ENCODE measurements around the gene FHDC1.

The FHDC1 gene

DNA sequence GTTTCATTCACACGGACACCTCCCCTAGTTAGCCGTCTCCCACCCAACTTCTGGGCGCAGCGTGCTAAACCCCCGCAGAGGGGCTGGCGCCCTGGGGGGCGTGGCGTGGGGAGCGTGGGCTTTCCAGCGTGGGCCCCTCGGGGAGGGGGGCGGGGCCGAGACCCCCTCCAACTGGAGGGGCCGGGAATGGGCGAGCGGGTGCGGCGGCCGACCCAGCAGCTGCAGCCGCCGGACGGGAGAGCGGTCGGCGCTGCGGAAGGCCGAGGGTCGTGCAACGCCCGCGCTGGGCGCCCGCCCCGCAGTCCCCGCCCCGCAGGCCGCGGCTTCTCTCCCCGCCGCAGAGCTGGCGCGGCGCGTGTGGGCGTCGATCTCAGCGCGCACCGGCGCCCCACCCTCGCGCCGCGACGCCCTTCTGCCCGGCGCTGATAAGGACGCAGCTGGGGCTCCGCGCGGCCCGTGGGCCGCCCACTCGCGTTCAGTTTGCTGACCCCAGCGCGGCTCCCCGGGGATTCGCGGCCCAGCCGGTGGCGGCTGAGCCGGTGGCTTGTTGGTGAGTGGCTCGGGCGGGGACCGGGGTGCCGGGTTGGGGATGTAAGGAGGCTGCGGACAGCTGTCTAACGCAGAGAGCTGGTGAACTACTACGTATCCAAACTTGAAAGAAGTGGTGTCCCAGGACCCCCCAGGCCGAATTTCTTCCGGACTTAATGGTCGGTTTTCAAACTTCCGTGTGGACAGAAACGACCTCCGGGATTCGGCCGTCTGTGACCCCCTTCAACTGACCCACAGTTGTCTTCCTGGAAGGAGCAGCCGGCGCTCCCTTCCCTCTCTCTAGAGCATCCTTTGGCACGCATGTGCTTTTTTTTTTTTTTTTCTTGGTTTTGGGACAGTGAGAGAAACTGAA is 1.5 kb downstream of the FHDC1 start:
- no peak for DNase-seq

DNA sequence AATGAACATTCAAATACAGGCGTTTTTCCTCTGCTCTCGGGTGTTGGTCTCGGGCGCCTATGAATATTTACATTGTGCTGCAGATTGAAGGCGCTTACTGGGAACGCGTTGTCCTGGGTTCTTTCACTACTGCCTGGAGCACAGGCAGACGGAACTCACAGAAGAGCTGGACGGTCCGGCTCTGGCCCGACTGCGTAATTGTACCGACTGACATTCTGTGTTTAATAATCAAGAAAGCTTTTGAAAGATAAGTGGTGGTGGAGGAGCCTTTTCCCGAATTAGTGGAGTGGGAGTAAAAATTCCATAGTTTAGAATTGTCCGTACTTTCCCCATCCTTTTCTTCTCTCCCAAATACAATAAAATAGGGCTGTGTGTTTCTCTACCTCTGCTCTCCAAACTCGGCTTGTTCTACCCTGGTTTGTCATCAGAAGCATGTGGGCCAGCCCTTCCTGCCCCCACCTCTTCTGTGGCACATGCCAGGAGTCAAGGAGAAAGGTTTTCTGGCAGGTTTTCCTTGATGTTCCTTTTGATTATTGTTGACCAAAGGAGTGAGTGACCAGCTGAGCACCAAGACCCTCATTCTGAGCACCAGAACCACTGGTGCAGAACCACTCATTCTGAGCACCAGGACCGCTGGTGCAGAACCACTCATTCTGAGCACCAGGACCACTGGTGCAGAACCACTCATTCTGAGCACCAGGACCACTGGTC is 2.3 kb downstream of the FHDC1 start:
- DNase-seq, result no peak

- no peak for DNase-seq
Observed at GRCh38 chr4:152939621-152940020, 3.5 kb downstream of the FHDC1 start.

GRCh38 chr4:152940461-152940860 is 4.3 kb downstream of the FHDC1 start:
- no peak for DNase-seq

DNA sequence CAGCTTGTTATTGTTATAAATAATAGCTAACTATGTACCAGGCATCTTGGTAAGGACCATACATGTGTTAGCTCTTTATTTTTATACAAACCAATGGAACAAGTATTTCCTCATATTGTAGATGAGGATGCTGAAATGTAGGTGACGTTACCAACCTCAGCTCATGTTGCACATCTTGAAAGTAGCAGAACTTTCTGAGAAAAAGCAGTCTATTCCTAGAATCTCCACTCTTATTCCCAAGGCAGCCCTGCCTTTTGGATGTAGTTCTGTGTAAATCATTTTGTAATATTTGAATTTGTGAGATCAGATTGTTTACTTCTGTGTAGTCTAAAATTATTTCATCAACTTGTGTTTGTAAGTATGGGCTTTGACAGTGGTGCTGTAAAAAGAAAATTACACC is 5.3 kb downstream of the FHDC1 start:
- DNase-seq, result no peak

GRCh38 chr4:152942346-152942745 is 6.2 kb downstream of the FHDC1 start:
- DNase-seq, result no peak

DNA sequence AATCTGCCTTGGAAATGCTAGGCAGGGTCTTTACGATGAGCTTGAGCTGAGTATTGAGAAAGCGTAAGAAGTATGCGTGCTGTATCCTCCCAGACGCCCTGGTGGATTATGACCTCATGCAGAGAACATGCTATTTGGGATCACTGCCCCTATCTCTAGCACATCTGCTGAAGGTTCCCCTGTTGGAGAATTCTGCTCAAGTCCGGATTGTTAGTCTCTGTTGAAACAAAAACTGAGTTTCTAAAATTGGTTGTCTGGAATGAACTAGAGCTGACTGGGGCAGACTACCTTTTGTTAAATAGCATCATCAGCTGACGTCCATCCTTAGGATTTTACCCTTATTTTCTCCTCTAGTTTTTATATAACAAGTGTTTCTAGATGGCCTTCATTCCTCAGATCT is 7.5 kb downstream of the FHDC1 start:
- DNase-seq, result no peak

- DNase-seq, result no peak
Observed at GRCh38 chr4:152944666-152945320, 8.7 kb downstream of the FHDC1 start.

- DNase-seq, result no peak
Observed at GRCh38 chr4:152945639-152946038, 9.5 kb downstream of the FHDC1 start.

GRCh38 chr4:152946446-152946845 is 10.3 kb downstream of the FHDC1 start:
- DNase-seq, result no peak

DNA sequence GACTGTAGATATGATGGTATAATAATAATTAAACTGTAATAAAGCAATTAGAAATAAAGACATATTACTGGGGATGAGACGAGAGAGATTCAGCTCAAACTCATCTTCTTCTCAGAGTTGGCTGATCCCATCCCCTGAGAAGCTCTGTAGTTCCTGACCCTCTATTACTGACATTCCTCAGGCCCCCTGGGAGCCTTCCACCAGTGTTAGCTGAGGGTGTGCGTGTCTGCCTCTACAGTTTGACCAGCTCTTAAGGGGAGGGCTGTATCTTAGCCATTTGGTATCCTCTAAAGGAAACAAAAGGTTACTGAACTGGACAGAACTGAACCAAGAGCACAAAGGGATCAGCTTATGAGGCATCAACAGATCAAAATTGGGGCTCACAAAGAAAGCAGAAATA is 11.2 kb downstream of the FHDC1 start:
- no peak for DNase-seq

DNA sequence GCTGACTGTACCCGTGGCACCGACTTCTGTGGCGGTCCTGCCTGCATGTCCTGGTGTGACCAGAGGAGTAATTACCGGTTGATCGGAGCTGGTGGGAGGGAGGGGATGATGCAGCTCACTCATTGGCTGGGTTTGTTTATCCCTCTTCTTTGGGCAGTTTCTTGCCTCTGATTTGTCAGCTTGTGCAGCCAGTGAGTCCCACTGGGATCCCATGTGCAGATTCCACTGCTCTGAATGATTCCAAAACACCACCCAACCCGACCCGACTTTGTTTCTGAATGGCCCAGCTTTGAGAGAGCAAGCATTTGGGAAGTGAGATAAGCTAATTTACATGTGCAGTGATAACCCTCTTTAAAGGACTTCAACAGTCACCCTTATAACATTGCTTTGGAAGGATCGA is 13.8 kb downstream of the FHDC1 start:
- DNase-seq, result no peak

DNA sequence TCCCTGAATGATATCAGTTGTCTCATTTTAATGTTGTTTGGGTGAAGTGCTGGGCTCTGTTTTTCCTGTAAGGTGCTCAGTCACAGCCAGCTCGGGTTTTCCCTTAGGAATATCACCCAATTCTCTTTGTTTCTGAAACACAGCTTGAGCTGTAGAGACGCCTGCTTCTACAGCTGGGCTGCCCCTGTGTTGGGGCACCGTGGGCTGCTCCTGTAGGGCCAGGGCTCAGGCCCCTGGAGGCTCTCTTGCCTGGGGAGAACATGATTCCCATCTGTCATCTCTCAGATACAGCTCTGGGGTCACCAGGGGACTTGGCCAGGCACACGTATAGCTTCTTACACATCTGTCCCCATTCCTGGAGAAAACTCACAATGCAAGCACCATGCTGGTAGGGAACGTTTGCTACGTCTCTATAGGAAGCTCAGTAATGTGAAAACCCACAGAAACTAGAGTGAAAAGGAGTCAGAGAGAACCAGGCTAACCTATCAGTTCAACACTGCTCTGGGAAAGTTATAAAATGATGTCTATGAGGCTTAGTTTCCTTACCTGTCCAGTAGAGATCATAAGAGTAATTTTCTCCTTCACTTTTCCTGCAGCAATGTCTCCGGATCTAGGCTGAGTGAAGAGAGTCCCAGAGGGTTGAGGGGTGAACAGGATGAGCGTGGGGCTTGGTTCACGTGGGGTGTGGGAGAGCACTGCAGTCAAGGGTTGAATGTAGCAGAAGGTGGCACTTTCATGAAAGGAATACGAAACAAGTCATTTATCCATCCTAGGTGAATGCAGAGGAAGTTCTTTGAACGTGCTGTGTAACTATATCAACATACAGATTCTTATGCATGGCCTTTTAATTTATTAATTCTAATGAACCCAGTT is 14.5 kb downstream of the FHDC1 start:
- no peak for DNase-seq

GRCh38 chr4:152951348-152951747 is 15.2 kb downstream of the FHDC1 start:
- no peak for DNase-seq

GRCh38 chr4:152953514-152953913 is 17.4 kb downstream of the FHDC1 start:
- no peak for DNase-seq

DNA sequence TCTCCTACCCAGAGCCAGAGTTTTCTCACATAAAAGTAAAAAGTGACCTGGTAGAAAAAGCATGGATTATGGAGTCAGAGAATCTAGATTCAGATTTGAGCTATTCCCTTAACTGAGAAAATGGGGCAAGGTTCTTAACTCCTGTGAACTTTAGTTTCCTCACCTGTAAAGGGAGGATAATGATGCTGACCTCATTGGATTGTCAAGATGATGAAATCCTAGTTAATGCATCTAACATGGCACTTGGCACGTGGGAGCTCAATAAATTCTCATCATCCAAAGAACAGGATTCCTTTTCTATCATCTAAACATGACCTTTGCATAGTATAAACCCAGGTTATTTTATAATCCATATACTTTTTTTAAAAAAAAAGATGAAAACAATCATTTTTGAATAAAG is 18.6 kb downstream of the FHDC1 start:
- no peak for DNase-seq

DNA sequence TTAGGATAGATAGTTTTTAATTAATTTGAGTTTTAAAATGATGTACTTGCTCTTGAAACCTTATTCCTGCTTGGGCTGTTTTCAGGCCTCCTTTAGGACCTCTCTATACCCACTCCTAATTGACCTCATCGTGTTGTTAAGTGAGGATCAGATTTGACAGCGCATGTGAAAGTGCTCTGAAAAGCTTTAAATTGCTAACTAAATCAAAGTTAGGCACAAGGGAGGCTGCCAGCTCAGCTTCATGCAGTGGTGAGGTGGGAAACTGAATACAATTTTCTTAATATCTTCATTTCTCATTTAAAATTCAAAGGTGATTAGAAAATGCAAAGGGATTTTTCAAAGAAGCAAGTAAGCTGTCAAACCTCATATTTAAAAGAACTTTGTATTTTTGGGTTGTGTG is 20.0 kb downstream of the FHDC1 start:
- no peak for DNase-seq

DNA sequence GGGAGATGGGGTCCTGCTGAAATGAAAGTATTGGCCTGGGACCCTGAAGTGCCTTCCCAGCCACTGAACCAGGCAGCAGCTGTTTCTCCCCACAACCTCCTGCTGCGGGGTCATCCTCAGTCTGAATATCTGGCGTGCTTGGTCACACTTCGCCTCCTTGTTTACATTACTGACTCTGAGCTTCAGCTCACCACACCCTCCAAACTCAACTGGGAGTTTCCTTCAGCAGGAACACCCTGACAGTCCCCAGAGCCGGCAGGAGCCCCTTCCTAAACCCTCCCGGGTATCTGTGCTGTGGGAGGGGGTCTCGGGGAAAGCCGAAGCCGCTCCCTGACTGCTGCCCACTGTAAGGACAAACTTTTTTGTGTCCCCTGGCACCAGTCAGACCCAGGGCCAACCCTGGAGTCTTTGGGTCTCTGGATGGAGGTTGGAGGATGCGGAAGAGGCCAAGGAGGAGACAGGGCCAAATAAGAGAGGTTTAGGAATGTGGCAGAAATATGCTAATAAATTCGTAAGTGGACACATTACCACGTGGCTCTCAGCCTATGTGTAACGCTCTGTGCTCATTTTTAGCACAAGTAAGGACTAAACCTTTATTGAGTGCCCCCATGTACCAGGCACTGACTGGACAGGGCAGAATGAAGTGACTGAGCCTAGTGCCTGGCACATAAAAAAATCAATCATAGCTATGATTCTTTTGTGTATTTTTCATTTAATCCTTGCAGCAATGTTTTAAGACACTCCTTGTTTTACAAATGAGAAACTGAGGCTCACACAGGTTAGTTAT is 20.7 kb downstream of the FHDC1 start:
- no peak for DNase-seq

DNA sequence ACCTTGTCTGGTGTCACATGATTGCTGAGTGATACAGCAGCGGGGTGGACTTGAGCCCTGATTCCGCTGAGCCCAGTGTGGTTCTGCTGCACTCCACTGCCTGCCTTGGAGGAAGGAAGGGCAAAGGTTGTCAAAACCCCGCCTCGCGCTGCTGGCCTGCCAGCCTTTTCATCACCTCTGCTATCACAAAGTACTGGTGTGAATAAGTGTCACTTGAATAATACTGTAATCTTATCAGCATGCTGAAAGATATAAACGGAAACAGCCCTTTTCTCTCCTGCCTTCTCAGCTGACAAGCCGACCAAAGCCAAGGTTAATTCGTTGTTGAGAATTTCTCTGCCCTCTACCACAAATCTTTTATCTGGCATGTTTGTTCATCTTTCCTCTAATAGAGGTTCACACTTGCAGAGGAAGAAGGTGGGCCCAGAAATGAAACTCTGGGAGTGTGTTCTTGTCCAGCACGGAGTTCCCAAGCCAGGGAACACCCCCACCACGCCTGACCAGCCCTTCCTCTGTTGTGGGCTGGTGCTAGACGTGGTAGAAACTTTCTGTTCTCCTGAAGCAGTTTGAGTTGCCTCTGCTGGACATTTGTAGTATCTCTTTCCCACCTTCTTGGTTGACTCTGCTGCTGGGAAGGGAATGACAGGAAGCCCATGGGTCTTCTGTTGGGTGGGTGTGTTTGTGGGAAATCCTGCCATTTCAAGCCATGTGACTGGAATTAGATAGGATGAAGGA is 21.5 kb downstream of the FHDC1 start:
- no peak for DNase-seq

DNA sequence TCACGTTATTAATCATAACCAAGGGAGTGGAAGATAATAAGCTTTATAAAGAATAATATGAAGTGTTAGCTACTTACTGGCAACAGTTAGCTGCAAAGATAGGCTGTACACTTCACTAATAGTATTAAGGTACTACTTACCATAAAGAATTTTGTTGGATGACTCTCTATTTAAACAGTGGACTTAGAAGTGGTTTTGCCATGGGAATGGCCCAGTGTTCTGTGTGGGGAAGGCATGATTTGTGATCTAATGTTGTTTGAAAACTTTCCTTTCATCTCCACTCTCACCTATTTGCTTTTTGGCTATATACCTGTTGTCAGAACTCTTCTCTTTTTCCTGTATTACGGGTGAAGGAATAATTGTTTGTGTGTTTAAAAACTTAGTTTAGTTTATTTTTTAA is 23.0 kb downstream of the FHDC1 start:
- DNase-seq, result no peak

- no peak for DNase-seq
Observed at GRCh38 chr4:152960082-152960481, 24.0 kb downstream of the FHDC1 start.

Data from CD4-positive, alpha-beta T cell treated with Interferon alpha-2 for 1 hour (primary cell).